GM21390 (cell line): ENCODE results near the gene ALPK3.

Source experiments
- ATAC-seq: cut with Tn5 transposase; IDR thresholded peaks from one replicate; pipeline ENCODE4 v1.9.1; 2021; ENCODE audit not compliant: unreplicated experiment

The ALPK3 gene

DNA sequence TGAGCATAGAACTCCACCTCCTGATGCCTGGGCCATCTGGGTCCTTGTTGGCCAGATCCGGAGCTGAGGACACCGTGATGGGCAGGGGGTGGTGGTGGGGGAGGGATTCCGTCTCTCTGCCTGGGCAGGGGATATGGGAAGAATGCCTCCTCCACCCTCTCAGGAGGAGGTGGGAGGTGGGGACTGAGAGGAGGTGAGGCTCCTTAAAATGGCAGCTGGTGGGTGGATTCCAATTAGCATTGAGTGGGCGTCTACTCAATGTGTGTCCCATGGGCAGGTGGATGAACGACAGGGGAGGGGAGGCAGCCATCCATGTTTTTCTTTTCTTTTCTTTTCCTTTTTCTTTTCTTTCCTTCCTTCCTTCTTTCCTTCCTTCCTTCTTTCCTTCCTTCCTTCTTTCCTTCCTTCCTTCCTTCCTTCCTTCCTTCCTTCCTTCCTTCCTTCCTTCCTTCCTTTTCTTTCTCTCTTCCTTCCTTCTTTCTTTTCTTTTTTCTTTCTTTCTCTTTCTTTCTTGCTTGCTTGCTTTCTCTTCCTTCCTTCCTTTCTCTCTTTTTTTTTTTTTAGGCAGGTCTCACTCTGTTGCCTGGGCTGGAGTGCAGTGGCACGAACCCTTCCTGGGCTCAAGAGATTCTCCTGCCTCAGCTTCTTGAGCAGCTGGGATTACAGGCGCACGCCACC, 72.3 kb downstream of the ALPK3 start:
- ATAC-seq, result no peak

DNA sequence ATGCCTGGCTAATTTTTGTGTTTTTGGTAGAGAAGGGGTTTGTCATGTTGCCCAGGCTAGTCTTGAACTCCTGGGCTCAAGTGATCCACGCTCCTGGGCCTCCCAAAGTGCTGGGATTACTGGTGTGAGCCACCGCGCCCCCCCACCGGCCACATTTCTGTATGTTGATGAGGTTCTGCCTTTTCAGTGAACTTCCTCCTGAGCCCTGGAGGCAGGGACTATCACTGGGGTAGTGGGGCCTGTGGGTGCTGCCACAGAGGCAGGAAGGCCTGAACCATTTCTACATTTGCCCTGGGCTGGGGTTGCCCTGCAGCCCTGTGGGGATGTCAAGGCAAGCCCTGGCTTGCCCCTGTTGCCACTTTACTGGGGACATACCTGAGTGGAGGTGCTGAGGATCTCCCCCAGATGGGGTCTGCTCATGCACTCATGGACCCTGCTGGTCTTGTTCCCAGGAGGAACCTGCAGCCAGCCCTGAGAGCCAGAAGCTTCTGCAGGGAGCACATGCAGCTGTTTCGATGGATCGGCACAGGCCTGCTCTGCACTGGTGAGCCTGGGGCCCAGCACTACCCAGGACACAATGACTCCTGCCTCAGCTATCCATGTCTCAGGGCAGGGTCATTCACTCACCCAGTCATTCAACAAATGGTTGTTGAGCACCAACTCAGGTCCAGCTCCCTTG, 73.0 kb downstream of the ALPK3 start:
- ATAC-seq, result no peak

DNA sequence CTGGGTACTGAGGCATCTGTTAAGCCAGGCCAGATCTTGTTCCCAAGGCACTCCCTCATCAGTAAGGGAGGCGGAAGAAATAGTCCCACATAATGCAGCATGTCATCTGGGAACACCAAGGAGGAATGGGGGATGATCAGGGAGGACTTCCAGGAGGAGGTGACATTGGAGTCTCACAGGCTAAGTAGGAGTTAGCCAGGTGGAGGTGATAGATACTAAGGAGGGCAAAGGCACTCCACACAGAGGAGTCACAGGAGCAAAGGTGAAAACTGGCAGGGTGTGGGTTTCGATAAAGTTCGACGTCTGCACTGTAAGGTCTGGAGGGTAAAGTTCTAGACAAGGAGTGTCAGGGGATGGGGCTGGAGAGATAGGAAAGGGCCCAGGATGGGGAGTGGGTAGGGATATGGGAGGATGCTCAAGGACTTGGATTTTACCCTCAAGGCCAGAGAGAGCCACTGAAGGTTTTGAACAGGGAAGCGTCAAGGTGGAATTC, 73.6 kb downstream of the ALPK3 start:
- ATAC-seq, result no peak

DNA sequence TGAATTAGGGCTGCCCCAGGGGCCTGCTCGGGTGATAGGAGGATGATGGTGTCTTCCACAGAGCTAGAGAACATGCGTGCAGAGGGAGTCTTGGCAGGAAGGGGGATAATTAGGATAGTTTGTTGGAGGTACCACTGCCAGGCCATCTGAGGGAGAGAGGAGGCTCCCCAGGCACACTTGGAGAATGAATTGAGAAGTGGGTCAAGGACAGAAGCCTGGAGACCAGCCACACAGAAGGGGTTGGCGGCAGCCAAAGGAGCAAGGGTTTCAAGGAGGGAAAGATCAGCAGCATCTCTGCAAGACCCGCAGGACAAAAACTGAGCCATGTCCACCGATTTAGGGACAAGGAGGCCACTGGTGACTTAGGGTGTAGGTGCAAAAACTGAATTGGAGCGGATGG, 74.2 kb downstream of the ALPK3 start:
- no peak for ATAC-seq

DNA sequence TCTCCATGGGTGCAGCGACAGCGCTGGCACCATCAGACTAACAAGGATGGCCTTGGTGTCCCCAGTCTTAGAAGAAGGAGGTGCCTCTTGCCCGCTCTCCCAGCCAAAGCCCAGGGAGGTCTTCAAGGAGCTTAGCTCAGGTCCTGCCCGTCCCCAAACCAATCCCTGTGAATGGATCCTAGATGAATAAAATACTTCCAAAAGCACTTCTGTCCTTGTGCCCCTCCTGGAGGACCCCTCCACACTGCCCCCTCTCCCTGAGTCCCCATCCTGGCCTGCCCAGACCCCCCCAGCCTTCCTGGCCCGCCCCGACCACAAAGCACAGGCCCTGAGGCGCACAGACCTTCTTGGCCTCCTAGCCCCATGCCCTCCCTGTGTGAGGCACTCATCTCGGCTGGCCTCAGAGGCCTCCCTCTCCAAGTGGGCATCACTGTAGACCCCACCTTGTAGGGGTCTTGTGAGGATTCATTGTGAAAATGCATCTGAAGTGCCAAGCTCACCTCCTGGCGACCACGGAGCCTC, 75.7 kb downstream of the ALPK3 start:
- ATAC-seq, result no peak

DNA sequence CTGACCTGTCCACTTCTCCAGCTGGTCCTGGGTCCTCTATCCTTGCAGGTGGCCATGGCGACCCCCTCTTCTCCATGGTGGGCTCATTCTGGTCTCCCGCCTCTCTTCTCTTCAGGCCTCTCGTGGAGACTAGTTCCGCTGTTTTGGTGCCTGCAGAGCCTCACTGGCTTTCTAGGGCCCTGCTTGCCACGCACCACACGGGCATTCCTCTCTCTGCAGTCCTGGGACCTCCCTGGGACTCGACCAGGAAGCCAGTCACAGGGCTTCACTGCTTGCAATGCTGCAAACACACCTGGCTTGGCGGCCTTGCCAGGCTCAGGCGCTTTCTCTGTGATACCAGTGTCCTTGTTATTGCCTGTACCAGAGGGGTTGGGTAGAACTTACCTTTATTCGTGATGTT, 76.5 kb downstream of the ALPK3 start:
- ATAC-seq, result no peak

DNA sequence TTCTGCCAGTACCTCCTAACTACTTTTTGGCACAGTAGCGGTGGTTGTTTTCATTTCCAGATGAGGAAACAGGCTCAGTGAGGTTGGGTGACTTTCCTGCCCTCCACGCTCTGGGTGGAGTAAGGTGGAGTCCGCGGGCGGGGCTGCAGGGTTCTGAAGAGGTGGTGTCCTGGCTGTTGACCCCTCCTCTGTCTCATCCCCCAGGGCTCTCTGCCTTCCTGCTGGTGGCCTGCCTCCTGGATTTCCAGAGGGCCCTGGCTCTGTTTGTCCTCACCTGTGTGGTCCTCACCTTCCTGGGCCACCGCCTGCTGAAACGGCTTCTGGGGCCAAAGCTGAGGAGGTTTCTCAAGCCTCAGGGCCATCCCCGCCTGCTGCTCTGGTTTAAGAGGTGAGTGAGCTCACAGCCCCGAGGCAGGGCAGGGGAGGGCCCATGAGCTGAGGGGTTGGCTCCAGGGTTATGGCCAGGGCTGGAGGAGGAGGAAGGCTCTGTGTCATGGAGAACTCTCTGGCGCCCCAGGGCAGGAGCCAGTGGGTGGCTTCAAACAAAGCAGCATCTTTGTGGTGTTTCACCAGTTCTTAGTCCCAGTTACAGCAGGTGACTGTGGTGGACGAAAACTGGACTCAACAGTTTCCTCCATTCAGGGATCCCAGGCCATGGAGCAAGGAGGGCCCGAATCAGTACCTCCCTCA, 77.7 kb downstream of the ALPK3 start:
- no peak for ATAC-seq

DNA sequence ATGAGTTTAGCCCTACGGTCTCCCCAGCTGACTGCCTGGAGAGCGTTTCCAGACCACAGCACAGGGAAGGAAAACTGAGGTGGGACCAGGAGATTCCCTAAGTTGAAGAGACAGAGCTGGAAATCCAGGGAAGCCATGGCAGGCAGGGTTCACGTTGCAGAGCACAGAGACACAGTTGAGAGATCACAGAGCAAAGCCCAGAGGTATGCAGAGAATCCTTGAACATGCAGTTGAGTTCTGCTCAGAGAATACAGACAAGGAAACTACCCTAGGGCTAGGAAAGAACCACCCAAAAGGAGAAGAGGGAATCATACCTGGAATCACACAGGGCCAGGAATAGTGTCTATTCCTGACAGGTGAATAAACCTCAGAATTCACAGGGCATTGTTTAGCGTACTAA, 81.6 kb downstream of the ALPK3 start:
- no peak for ATAC-seq

DNA sequence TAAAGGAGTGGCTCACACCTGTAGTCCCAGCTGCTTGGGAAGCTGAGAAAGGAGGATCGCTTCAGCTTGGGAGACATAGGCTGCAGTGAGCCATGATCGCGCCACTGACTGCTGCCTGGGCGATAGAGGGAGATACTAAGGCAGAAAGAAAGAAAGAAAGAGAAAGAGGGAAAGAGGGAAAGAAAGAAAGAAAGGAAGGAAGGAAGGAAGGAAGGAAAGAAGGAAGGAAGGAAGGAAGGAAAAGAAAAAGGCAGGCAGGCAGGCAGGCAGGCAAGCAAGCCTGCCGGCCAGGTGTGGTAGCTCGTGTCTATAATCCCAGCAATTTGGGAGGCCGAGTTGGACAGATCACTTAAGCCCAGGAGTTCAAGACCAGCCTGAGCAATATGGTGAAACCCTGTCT, 82.6 kb downstream of the ALPK3 start:
- ATAC-seq, result no peak

DNA sequence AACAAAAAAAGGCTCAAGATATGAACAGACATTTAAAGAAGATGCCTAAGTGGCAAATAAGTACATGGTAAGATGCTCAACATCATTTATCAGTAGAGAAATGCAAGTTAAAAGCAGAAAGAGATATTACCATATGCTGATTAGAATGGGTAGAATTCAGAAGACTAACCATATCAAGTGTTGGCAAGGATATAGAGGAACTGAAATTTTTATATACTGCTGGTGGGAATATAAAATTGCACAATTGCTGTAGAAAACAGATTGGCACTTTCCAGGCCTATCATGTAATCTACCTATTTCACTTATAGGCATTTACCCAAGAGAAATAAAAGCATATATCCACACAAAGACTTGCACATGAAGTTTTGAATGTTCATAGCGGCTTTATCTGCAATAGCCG, 84.4 kb downstream of the ALPK3 start:
- no peak for ATAC-seq

DNA sequence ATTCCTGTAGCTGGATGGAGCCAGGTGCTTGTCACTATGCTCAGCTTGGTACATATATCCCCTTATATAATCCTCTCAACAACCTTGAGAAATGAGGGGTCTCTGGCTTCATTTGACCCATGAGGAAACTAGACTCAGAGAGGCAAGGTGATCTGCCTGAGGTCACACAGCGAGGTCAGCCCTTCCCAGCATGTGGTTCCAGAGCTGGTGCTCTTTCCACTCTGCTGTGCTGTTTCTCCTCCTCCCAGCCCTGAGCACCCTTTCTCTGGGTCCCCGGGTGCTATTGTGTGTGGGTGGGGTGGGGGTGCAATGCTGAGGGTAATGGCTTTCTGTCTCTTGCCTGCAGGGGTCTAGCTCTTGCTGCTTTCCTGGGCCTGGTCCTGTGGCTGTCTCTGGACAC, 86.6 kb downstream of the ALPK3 start:
- no peak for ATAC-seq

DNA sequence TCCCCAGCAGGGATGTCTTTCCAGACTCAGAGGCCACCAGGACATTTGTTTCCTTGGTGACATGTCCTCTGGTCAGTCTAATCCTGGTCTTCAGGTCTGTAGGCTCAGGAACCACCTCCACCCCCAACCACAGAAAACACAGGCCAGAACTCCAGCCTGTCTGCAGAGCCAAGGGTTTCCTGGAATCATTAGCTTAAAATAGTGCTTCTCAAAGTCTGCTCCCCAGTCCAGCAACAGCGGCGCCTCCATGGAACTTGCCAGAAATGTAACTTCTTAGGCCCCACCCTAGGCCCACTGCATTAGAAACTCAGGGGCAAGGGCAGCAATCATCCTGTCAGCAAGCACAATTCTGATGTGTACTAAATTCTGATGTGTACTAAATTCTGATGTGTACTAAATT, 87.3 kb downstream of the ALPK3 start:
- ATAC-seq, result no peak

DNA sequence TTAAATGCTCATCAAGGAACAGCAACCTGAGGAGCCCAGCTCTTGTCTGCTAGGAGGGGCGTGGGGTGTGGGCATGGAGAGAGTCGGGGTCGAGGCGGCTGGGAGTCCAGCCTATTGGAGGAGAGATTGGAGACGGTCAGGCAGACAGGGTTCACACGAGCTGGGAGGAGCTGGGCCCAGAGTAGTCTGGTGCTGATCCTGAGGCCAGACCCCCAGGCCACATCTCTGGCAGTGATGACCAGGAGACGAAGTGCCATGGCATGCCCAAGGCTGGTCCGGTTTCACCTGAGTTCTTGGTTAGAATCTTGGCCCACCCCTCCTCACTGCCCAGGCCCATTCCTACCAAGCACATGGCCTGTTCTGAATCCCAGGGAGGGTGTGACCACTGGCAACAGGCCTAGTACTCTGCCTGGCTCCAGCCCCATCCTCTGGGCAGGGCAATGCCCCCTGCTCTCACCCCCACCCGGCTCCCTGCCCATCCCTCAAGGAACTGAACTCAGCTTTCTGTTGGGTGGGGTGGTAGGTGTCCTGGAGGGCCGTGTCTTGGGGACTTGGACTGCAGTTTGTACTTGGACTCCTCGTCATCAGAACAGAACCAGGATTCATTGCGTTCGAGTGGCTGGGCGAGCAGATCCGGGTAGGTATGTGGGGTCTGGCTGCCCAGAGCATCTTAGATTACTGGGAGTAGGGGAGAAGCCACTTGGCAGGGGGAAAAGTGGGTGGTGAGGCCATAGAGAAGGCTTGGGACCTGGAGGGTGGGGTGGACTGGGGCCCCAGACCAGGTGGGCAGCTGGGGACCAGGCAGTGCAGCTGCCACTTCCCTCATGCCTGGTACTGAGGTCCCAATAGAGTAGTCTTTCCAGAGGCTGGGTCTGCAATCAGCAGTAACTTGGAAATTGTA, 88.1 kb downstream of the ALPK3 start:
- ATAC-seq, result no peak

DNA sequence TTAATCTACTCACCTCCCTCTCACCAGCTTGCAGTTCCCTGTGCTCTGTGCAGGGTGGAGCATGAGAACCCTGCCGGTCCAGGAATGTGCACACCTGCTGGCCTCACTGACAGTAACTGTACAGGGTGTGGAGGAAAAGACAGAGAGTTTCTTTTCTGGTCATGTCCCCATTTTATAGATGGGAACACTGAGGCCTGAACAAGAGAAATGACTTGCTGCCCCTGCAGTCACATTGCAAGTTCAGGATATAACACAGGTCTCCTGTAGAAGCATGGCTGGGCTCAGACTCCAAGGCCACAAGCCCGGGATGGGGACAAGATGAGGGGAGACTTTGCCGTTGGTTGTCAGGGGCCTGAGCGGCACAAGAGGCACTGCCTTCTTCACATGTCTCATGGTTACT, 90.6 kb downstream of the ALPK3 start:
- no peak for ATAC-seq

DNA sequence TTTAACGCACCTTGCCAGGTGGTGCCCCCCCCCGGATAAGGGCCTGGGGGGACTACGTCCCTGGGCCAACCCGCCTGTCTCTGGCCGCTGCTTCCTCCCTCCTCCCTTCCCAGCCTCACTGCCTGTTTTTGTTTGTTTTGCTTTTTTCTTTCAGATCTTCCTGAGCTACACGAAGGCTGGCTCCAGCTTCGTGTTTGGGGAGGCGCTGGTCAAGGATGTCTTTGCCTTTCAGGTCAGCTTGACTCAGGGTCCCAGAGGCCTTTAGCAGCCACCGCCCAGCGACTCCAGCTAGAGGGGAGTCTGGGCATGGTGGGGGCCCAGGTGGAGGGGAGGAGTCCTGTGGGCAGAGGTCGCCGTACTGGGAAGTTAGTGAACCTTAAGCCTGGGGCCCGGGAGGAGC, 91.4 kb downstream of the ALPK3 start:
- no peak for ATAC-seq

DNA sequence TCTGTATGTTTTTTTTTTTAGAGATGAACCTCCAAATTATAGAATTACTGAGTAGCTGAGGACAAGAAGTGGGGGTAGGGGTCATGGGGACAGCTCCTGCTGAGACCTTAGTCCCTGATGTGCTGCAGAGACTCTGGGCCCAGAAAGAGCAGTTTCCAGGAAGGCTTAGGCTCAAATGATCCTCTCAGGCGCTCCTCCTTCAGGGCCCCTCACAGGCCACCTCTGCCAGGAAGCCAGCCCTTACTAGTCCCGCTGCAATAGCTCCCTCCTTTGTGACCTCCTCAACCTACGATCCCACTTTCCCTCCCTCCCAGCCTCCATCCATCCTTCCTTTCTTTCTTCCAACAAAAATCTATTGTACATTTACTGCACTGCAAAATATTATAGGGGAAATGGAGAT, 91.9 kb downstream of the ALPK3 start:
- ATAC-seq, result no peak

DNA sequence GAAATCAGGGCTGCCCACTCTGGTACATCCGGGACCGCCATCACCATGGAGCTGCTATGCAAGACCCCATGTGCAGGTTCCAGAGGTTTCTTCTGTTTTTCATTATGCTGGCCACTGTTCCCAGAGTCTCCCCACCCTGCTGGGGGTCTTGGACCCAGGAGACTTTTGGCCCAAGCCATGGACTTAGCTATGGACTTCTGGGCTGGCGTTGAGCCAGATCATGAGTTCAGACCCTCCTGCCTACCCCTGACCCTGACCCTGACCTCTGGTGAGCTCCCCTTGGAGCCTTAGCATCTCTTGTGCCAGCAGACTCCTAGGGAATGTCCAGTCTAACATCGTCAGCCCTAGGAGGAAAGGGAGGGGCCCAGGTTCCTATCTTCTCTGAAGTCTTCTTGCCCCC, 92.6 kb downstream of the ALPK3 start:
- no peak for ATAC-seq

DNA sequence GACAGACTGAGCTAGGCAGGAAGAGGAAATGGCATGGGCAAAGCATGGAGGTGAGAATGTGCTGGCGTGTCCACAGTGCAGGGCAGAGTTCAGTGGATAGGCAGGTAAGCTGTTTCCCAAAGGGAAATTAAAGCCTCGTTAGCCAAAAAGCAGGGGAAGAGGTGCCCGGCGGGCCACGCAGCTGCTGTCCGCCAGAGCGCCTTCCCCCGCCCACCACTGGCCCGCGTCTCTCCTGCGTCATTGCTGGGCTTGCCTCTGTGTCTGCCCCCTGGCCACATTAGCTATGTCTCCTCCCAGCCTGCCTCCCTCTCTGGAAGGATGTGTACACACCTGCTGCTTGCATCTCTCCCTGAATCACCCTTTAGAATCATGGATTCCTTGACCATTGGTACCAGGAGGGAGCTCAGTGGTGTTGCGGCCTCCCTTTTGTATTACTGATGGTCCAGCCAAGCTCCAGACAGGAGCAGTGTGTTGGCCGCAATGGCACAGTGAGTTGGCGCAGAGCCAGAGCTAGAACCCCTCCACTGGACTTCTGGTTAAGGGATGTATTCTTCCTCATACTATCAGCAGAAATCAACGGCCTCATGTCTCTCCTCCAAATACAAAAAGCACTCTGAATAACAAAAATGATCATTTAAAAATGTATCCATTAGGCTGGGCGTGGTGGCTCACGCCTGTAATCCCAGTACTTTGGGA, 93.9 kb downstream of the ALPK3 start:
- ATAC-seq, result no peak

DNA sequence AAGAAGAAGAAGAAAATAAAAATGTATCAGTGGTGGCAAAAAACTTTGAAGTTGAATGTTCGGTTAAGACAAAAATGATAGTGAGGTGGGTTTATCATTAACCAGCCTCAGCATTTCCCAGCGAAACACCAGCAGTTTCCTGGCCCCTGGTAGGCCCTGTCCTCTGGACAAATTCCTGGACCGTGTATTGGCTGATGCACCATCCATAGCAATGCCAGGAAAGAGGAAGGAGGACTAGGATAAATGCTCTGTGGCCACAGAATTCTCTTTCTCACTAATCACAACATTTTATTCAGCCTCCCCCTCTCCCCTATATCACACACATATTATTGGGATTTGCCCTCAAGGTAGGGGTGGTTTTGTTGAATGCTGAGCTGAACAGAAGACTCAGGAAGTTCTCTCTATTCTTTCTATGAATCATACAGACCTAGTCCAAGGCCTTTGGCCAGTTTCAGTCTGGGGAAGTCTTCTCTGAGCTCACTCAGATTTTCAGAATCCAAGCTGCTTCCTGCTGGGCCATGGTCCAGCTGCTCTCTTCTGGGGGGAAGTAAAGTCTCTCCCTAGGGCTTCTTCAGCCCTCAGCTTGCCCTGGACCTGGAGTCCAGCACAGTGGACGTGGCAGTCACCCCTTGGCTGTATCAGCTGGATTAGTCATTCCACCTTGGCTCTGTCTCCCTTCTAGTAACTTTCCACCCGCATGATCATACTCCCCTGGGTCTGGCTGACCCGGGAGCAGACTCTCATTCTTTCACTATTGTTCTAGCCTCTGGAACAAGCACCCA, 94.9 kb downstream of the ALPK3 start:
- ATAC-seq, result no peak

DNA sequence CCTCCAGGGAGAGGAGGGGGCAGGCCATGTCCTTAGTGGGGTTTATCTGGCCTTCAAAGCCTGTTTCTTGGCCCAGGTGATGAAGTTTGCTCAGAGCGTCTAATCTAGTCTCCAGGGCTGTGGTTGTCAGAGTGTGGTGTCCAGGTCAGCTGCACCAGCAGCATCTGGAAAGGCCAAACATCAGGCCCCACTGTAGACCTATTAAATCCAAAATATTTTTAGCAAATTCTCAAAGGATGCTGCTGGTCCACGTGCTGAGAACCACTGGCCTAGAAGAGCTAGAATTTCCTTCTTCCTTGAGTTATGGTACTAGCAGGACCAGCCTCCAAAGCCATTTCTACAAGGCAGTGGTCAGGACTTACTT, 96.2 kb downstream of the ALPK3 start:
- no peak for ATAC-seq
